Limb (tissue), 2 donors: Measurements from ENCODE around the gene CACNA2D3.
"Not testable (repeated sequence)": the region's sequence is repeated elsewhere in the genome, so short reads cannot be mapped to it uniquely, and the experiment has no call there.

ENCODE experiments used
- DNase-seq, 2 donors: peaks; one replicate each; pipeline ENCODE4 v3.0.0-alpha.2; 2016; ENCODE audit errors: extremely low spot score in 2 of 2

The CACNA2D3 gene

GRCh38 chr3:54445630-54446029 is 323.3 kb downstream of the CACNA2D3 start:
- no peak for DNase-seq

- DNase-seq = no peak
Observed at GRCh38 chr3:54447427-54447826, 325.1 kb downstream of the CACNA2D3 start.

- DNase-seq = no peak
Observed at GRCh38 chr3:54454806-54455205, 332.5 kb downstream of the CACNA2D3 start.

- no peak for DNase-seq
Observed at GRCh38 chr3:54458357-54458756, 336.0 kb downstream of the CACNA2D3 start.

GRCh38 chr3:54464554-54464953 is 342.2 kb downstream of the CACNA2D3 start:
- DNase-seq = not testable (repeated sequence)

- no peak for DNase-seq
Observed at GRCh38 chr3:54476891-54477290, 354.5 kb downstream of the CACNA2D3 start.

GRCh38 chr3:54481606-54482365 is 359.4 kb downstream of the CACNA2D3 start:
- no peak for DNase-seq

GRCh38 chr3:54484334-54484733 is 362.0 kb downstream of the CACNA2D3 start:
- no peak for DNase-seq

GRCh38 chr3:54486317-54486716 is 364.0 kb downstream of the CACNA2D3 start:
- no peak for DNase-seq

- no peak for DNase-seq
Observed at GRCh38 chr3:54488297-54488696, 365.9 kb downstream of the CACNA2D3 start.

GRCh38 chr3:54494209-54494608 is 371.9 kb downstream of the CACNA2D3 start:
- DNase-seq = no peak

- DNase-seq = no peak
Observed at GRCh38 chr3:54506603-54507002, 384.3 kb downstream of the CACNA2D3 start.

GRCh38 chr3:54507876-54508460 is 385.6 kb downstream of the CACNA2D3 start:
- no peak for DNase-seq

- DNase-seq = no peak
Observed at GRCh38 chr3:54510506-54510905, 388.2 kb downstream of the CACNA2D3 start.

- no peak for DNase-seq
Observed at GRCh38 chr3:54511766-54512365, 389.5 kb downstream of the CACNA2D3 start.

- no peak for DNase-seq
Observed at GRCh38 chr3:54514006-54514405, 391.7 kb downstream of the CACNA2D3 start.

- no peak for DNase-seq
Observed at GRCh38 chr3:54514416-54514815, 392.1 kb downstream of the CACNA2D3 start.

GRCh38 chr3:54515441-54516213 is 393.3 kb downstream of the CACNA2D3 start:
- DNase-seq = no peak

- no peak for DNase-seq
Observed at GRCh38 chr3:54517424-54517823, 395.1 kb downstream of the CACNA2D3 start.

GRCh38 chr3:54518011-54518675 is 395.8 kb downstream of the CACNA2D3 start:
- no peak for DNase-seq

- DNase-seq = no peak
Observed at GRCh38 chr3:54519493-54519892, 397.1 kb downstream of the CACNA2D3 start.
